HEK293T (cell line): ENCODE results near the gene IRF6.

Source experiments
- FOXA1 ChIP-seq: fragments of 450-650 bp; IDR thresholded peaks from 2 replicates; pipeline ENCODE4 v1.6.1; 2016; ENCODE audit warnings: mild to moderate bottlenecking
- FOXK2 ChIP-seq: fragments of 450-650 bp; IDR thresholded peaks from 2 replicates; pipeline ENCODE4 v1.6.1; 2016; ENCODE audit warnings: mild to moderate bottlenecking
- TARDBP ChIP-seq: fragments of 450-650 bp; IDR thresholded peaks from 2 replicates; pipeline ENCODE4 v1.6.1; 2016

- TF ChIP-seq TARDBP (no peak), FOXA1 (no peak), FOXK2 (no peak)
Observed at GRCh38 chr1:209810783-209811182, 4.8 kb upstream of the IRF6 start.
